Neural cell (in vitro differentiated cells): ENCODE measurements around the gene CHCHD2. TPM values are rescaled to one million over a fixed set of nuclear protein-coding genes. Genes with fewer than 3 reads are reported as not detected.

ENCODE experiments used
- H2AFZ ChIP-seq: fragments of 200-600, 300-800 bp; sonication (generic), shearing (Covaris generic); 2 replicates; pipeline ENCODE4 v1.6.0; 2014; ENCODE audit warnings: low read depth, mild to moderate bottlenecking, antibody characterized with exemption, low read length, moderate library complexity
- H3F3A ChIP-seq: fragments of 200-600 bp; shearing (Covaris generic); 2 replicates; pipeline ENCODE4 v1.6.1; 2016; ENCODE audit warnings: mild to moderate bottlenecking, moderate library complexity, mixed read lengths, antibody characterized with exemption, low read length; ENCODE audit not compliant: insufficient read depth, poor library complexity, severe bottlenecking
- H3K27ac ChIP-seq: fragments of 200-600, 300-800 bp; sonication (generic), shearing (Covaris generic); 2 replicates; pipeline ENCODE4 v1.5.1; 2014; ENCODE audit warnings: mild to moderate bottlenecking, low read length, moderate library complexity
- H3K27me3 ChIP-seq: fragments of 300-800, 200-600 bp; sonication (generic), shearing (Covaris generic); 2 replicates; pipeline ENCODE4 v1.6.0; 2014; ENCODE audit warnings: mild to moderate bottlenecking, low read depth, low read length, moderate library complexity; ENCODE audit not compliant: insufficient read depth
- H3K36me3 ChIP-seq: fragments of 300-800, 200-600 bp; sonication (generic), shearing (Covaris generic); 2 replicates; pipeline ENCODE4 v1.5.1; 2014; ENCODE audit warnings: mild to moderate bottlenecking, antibody characterized with exemption, low read length, moderate library complexity; ENCODE audit not compliant: insufficient read depth
- H3K4me2 ChIP-seq: fragments of 300-800, 200-600 bp; sonication (generic), shearing (Covaris generic); 2 replicates; pipeline ENCODE4 v1.6.0; 2014; ENCODE audit warnings: mild to moderate bottlenecking, low read length
- H3K4me3 ChIP-seq: fragments of 300-800, 200-600 bp; sonication (generic), shearing (Covaris generic); 2 replicates; pipeline ENCODE4 v1.5.1; 2014; ENCODE audit warnings: mild to moderate bottlenecking, low read length, moderate library complexity
- H3K79me2 ChIP-seq: fragments of 200-600 bp; shearing (Covaris generic); replicated peaks from 2 replicates; pipeline ENCODE4 v1.6.0; 2014; ENCODE audit warnings: mild to moderate bottlenecking, low read length, moderate library complexity; ENCODE audit not compliant: insufficient read depth
- H3K9ac ChIP-seq: fragments of 300-800, 200-600 bp; sonication (generic), shearing (Covaris generic); 2 replicates; pipeline ENCODE4 v1.6.1; 2016; ENCODE audit warnings: mild to moderate bottlenecking, low read length, mixed read lengths
- H3K9me2 ChIP-seq: fragments of 200-600 bp; shearing (Covaris generic); 2 replicates; pipeline ENCODE4 v1.6.1; 2016; ENCODE audit warnings: mild to moderate bottlenecking, low read length, mixed read lengths; ENCODE audit not compliant: insufficient read depth
- H3K9me3 ChIP-seq: fragments of 200-600, 300-800 bp; sonication (generic), shearing (Covaris generic); 2 replicates; pipeline ENCODE4 v1.6.1; 2016; ENCODE audit warnings: mild to moderate bottlenecking, mixed run types, low read length, moderate library complexity, mixed read lengths
- H4K20me1 ChIP-seq: fragments of 200-600 bp; shearing (Covaris generic); 2 replicates; pipeline ENCODE4 v1.6.1; 2016; ENCODE audit warnings: mild to moderate bottlenecking, mixed run types; ENCODE audit not compliant: insufficient read depth
- EP300 ChIP-seq: fragments of 450-650 bp; conservative IDR thresholded peaks from 2 replicates; pipeline ENCODE4 v1.6.1; 2014; ENCODE audit warnings: antibody characterized with exemption, mild to moderate bottlenecking, moderate library complexity; ENCODE audit not compliant: poor library complexity, severe bottlenecking
- EZH2 ChIP-seq: fragments of 200-600, 300-800 bp; shearing (Covaris generic), sonication (generic); IDR thresholded peaks from 2 replicates; pipeline ENCODE4 v1.6.1; 2014; ENCODE audit warnings: antibody characterized with exemption, low read length, borderline replicate concordance, mild to moderate bottlenecking; ENCODE audit not compliant: insufficient read depth, poor library complexity, severe bottlenecking
- MXI1 ChIP-seq: fragments of 450-650 bp; conservative IDR thresholded peaks from 2 replicates; pipeline ENCODE4 v1.6.1; 2014; ENCODE audit warnings: antibody characterized with exemption, mild to moderate bottlenecking; ENCODE audit not compliant: poor library complexity, severe bottlenecking
- POLR2AphosphoS5 ChIP-seq: IDR thresholded peaks from 2 replicates; pipeline ENCODE4 v1.6.1; 2012
- RAD21 ChIP-seq: fragments of 450-650 bp; conservative IDR thresholded peaks from 2 replicates; pipeline ENCODE4 v1.6.1; 2014; ENCODE audit warnings: antibody characterized with exemption, mild to moderate bottlenecking, moderate library complexity
- REST ChIP-seq: IDR thresholded peaks from 2 replicates; pipeline ENCODE4 v1.6.1; 2012; ENCODE audit warnings: borderline replicate concordance
- SMC3 ChIP-seq: fragments of 450-650 bp; conservative IDR thresholded peaks from 2 replicates; pipeline ENCODE4 v1.6.1; 2014; ENCODE audit warnings: antibody characterized with exemption, mild to moderate bottlenecking, moderate library complexity; ENCODE audit not compliant: poor library complexity
- TAF1 ChIP-seq: IDR thresholded peaks from 2 replicates; pipeline ENCODE4 v1.6.1; 2012; ENCODE audit warnings: low read depth
- polyA plus RNA-seq: library from polyadenylated mRNA; depleted of rRNA; stranded (reverse); fragments of >200 nt; gene quantifications from 2 replicates; pipeline ENCODE4 v1.2.3, GENCODE V29; 2014
- TF ChIP-seq, protein P1 (sequence below): fragments of 450-650 bp; IDR thresholded peaks from 2 replicates; pipeline ENCODE4 v1.5.1; 2014; ENCODE audit warnings: antibody characterized with exemption, mild to moderate bottlenecking, moderate library complexity; ENCODE audit not compliant: poor library complexity, severe bottlenecking

The CHCHD2 gene
- polyA plus RNA-seq, 1 donor from 2014 or later, result 380 TPM

GRCh38 chr7:56079450-56080185 is 26.7 kb downstream of the CHCHD2 start:
- Histone ChIP-seq H3K79me2 (no peaks in the 10 kb centered on the region), H4K20me1 (no peaks in the 10 kb centered on the region), H3K27ac (no peak overlapping the region), H3K27me3 (no peaks in the 10 kb centered on the region), H2AFZ (no peak overlapping the region), H3F3A (no peaks in the 10 kb centered on the region), H3K9me2 (no peaks in the 10 kb centered on the region), H3K9ac (no peak overlapping the region), H3K36me3 (no peaks in the 10 kb centered on the region), H3K4me2 (no peak overlapping the region), H3K4me3 (no peak overlapping the region), H3K9me3 (no peaks in the 10 kb centered on the region)
- TF ChIP-seq MXI1, result no peak
- TF ChIP-seq RAD21, result no peak
- no peak for TF ChIP-seq POLR2AphosphoS5
- TF ChIP-seq EZH2, result no peak
- no peak for TF ChIP-seq REST
- no peak for TF ChIP-seq SMC3
- TF ChIP-seq, protein P1, sequence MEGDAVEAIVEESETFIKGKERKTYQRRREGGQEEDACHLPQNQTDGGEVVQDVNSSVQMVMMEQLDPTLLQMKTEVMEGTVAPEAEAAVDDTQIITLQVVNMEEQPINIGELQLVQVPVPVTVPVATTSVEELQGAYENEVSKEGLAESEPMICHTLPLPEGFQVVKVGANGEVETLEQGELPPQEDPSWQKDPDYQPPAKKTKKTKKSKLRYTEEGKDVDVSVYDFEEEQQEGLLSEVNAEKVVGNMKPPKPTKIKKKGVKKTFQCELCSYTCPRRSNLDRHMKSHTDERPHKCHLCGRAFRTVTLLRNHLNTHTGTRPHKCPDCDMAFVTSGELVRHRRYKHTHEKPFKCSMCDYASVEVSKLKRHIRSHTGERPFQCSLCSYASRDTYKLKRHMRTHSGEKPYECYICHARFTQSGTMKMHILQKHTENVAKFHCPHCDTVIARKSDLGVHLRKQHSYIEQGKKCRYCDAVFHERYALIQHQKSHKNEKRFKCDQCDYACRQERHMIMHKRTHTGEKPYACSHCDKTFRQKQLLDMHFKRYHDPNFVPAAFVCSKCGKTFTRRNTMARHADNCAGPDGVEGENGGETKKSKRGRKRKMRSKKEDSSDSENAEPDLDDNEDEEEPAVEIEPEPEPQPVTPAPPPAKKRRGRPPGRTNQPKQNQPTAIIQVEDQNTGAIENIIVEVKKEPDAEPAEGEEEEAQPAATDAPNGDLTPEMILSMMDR, result no peak
- TF ChIP-seq TAF1, result no peak
- TF ChIP-seq EP300, result no peak

DNA sequence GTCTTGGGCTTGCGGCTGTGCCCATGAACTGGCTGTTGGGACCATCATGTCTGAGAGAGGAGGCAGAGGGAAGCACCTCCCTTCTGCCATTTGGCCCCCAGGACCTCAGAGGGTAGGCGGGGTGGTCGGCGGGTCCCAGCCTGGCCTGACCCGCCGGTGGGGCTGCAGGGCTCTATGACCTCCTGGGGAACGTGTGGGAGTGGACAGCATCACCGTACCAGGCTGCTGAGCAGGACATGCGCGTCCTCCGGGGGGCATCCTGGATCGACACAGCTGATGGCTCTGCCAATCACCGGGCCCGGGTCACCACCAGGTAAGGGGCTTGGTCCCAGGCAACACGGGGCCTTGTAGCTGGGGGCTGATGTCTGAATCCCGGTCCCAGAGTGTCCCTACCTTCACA is 28.1 kb downstream of the CHCHD2 start:
- Histone ChIP-seq H3K9me3 (no peaks in the 10 kb centered on the region), H4K20me1 (no peaks in the 10 kb centered on the region), H3K27me3 (no peaks in the 10 kb centered on the region)

More for the DNA sequence above, 28.1 kb downstream of the CHCHD2 start:
- Histone ChIP-seq H3K79me2 (no peaks in the 10 kb centered on the region), H3F3A (no peaks in the 10 kb centered on the region), H3K4me3 (no peak overlapping the region), H3K27ac (no peak overlapping the region), H3K9ac (no peak overlapping the region), H3K9me2 (no peaks in the 10 kb centered on the region), H3K4me2 (no peak overlapping the region), H2AFZ (no peak overlapping the region), H3K36me3 (no peaks in the 10 kb centered on the region)
- no peak for TF ChIP-seq RAD21
- no peak for TF ChIP-seq REST
- TF ChIP-seq TAF1, result no peak
- TF ChIP-seq EP300, result no peak
- no peak for TF ChIP-seq POLR2AphosphoS5
- TF ChIP-seq, protein P1, result no peak
- no peak for TF ChIP-seq SMC3
- TF ChIP-seq EZH2, result no peak
- no peak for TF ChIP-seq MXI1
